WERI-Rb-1 (cell line): ENCODE measurements around the gene PRXL2B.
"Not testable (repeated sequence)": the region's sequence is repeated elsewhere in the genome, so short reads cannot be mapped to it uniquely, and the experiment has no call there.

ENCODE experiments used
- DNase-seq: peaks from one replicate; pipeline ENCODE4 v3.0.0-alpha.2; 2020
- H3K27ac ChIP-seq: fragments of 250-450 bp; sonication (Bioruptor Pico); 2 replicates; pipeline ENCODE4 v1.5.1; 2020; ENCODE audit warnings: mild to moderate bottlenecking, moderate library complexity
- H3K27me3 ChIP-seq: fragments of 250-450 bp; sonication (Bioruptor Pico); 2 replicates; pipeline ENCODE4 v1.5.1; 2021; ENCODE audit warnings: mild to moderate bottlenecking, low read depth, moderate library complexity; ENCODE audit not compliant: insufficient read depth, severe bottlenecking
- H3K36me3 ChIP-seq: fragments of 250-450 bp; sonication (Bioruptor Pico); 2 replicates; pipeline ENCODE4 v1.5.1; 2020; ENCODE audit warnings: mild to moderate bottlenecking, moderate library complexity
- H3K4me3 ChIP-seq: 2 replicates; pipeline ENCODE4 v1.5.1; 2011; ENCODE audit warnings: low read depth, mild to moderate bottlenecking, control low read depth, low read length
- H3K9me3 ChIP-seq: fragments of 250-450 bp; sonication (Bioruptor Pico); 2 replicates; pipeline ENCODE4 v1.5.1; 2021; ENCODE audit warnings: mild to moderate bottlenecking, moderate library complexity; ENCODE audit not compliant: severe bottlenecking
- TF ChIP-seq, protein P1 (sequence below): IDR thresholded peaks from 2 replicates; pipeline ENCODE4 v1.5.1; 2011; ENCODE audit warnings: low read depth, mild to moderate bottlenecking, control low read depth, inconsistent platforms, low read length

Gene PRXL2B

DNA sequence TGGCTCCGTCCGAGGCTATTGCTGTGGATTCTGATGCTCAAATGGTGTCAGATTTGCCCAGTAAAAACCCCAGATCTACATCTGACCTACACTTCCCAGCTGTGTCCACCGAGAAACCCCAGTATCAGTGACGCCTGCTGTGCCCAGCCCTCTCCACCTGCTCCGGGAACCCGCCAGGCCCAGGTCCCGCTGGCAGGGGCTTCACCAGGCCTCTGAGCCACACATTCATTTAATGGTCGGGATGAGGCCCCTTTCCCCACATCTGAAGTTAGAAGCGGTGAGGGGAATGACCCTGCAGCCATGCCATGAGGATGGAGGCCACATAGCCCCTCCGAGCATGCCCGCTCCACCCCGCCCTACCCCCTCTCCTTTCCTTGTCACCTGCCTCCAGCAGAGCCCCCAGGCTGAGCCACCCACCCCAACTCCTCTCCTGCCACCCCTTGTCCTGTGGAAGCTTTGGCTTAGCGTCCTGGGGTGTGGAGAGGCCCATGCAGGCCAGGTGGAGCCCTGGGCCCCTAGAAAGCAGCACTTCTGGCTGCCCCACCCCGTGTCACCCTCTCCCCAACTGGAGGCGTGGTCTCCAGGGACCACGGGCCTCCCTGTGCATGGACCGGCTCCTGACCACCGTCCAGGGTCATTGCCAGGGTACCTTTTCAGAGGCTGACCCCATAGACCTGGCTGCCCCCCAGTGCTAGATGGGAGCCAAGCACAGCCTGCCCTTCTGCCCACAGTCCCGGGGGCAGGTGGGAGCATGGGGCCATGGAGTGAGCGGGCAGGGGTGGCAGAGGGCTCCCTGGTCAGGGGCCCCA, 22.4 kb upstream of the PRXL2B start:
- TF ChIP-seq, protein P1, sequence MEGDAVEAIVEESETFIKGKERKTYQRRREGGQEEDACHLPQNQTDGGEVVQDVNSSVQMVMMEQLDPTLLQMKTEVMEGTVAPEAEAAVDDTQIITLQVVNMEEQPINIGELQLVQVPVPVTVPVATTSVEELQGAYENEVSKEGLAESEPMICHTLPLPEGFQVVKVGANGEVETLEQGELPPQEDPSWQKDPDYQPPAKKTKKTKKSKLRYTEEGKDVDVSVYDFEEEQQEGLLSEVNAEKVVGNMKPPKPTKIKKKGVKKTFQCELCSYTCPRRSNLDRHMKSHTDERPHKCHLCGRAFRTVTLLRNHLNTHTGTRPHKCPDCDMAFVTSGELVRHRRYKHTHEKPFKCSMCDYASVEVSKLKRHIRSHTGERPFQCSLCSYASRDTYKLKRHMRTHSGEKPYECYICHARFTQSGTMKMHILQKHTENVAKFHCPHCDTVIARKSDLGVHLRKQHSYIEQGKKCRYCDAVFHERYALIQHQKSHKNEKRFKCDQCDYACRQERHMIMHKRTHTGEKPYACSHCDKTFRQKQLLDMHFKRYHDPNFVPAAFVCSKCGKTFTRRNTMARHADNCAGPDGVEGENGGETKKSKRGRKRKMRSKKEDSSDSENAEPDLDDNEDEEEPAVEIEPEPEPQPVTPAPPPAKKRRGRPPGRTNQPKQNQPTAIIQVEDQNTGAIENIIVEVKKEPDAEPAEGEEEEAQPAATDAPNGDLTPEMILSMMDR = no peak
- Histone ChIP-seq H3K9me3 (no peaks in the 10 kb centered on the region), H3K4me3 (no peak overlapping the region), H3K36me3 (no peaks in the 10 kb centered on the region), H3K27ac (no peak overlapping the region), H3K27me3 (no peaks in the 10 kb centered on the region)
- DNase-seq = no peak

DNA sequence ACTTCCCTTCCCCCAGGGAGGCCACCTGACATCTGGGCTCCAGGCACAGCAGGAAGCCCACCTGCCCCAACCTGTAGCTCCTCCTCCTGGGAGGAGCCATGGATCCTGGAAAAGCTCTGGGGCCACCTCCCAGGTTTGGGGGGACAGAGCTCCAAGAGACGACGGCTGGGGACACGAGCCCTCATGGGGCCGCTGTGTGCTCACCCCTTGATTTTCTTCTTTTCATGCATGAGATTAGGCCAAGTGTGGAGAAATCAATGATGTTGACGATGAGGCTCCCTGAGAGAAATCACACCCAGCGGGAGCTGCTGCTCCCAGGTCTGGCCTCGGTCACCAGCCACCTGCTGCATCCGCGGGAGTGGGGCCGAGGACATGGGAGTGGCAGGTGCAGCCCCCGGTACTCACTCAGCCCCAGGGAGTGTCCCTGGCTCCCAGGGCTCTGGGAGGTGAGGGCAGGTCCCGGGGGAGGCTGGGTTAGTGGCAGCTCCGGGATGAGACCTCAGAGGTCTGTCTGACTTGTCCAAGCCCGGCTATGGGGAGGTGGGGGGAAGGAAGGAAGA, 21.7 kb upstream of the PRXL2B start:
- no peak overlapping the region for H3K4me3 ChIP-seq
- H3K36me3 ChIP-seq = no peaks in the 10 kb centered on the region
- H3K27ac ChIP-seq = no peak overlapping the region
- H3K9me3 ChIP-seq = no peaks in the 10 kb centered on the region
- H3K27me3 ChIP-seq = no peaks in the 10 kb centered on the region
- TF ChIP-seq, protein P1 = no peak
- no peak for DNase-seq

GRCh38 chr1:2566101-2567045, 20.2 kb upstream of the PRXL2B start:
- Histone ChIP-seq H3K36me3 (no peaks in the 10 kb centered on the region), H3K27me3 (no peaks in the 10 kb centered on the region), H3K4me3 (no peak overlapping the region), H3K27ac (no peak overlapping the region), H3K9me3 (peaks cover 3% of the 10 kb centered on the region)
- DNase-seq = no peak
- TF ChIP-seq, protein P1 = no peak

DNA sequence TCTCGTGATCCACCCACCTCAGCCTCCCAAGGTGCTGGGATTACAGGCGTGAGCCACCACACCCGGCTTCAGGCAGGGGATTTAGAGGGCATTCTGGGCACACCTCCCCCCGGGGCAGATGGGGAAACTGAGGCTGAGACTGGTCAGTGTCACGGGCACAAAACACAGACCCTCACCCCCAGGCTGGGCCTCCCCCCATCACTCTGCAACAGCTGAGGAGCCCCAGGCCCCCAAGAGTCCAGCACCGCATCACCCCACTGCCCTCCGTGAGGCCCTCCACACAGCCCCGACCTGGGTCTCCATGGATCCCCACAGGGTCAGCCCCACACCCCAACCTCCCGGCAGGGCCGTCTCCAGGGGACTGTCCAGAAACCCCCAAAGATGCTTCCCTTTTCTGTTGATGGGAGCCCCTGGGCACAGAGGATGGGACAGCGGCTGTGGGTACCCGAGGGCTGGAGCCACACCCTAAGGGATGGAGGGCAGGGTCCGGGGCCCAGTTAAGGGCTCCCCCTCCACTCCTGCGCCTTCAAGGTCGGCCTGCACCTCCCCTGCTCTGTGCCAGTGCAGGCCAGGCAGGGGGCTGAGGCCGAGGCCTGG, 19.4 kb upstream of the PRXL2B start:
- TF ChIP-seq, protein P1 = no peak
- DNase-seq = no peak
- H3K9me3 ChIP-seq = peaks cover 3% of the 10 kb centered on the region
- no peak overlapping the region for H3K27ac ChIP-seq
- no peaks in the 10 kb centered on the region for H3K27me3 ChIP-seq
- no peaks in the 10 kb centered on the region for H3K36me3 ChIP-seq
- no peak overlapping the region for H3K4me3 ChIP-seq

- not testable (repeated sequence) for H3K27me3 ChIP-seq, H3K4me3 ChIP-seq, DNase-seq, H3K27ac ChIP-seq, H3K36me3 ChIP-seq, H3K9me3 ChIP-seq
These were observed 18.3 kb upstream of the PRXL2B start for GRCh38 chr1:2568187-2568816.
